HCT116 (cell line): ENCODE data around the gene ASAP2. TPM values are rescaled to one million over a fixed set of nuclear protein-coding genes. Genes with fewer than 3 reads are reported as not detected.

ENCODE experiments used
- ATAC-seq: fragments of 200-7000 bp; cut with Tn5 transposase; 2 replicates; pipeline ENCODE4 v1.9.1; 2020; ENCODE audit warnings: mild to moderate bottlenecking, moderate library complexity
- BruUV-seq: library from RNA; stranded (reverse); fragments of 400-500 nt; replicated peaks from 2 replicates; lab custom pipeline; 2021; lab: Mats Ljungman, UMichigan
- CTCF ChIA-PET: fragments of 300-600 bp; sonication (Branson Sonifier 250); formaldehyde crosslinking; loops from one replicate; lab custom pipeline; 2021; ENCODE audit warnings: antibody characterized with exemption; lab: Charles Lee
- POLR2A ChIA-PET: fragments of 300-600, 350-600 bp; sonication (Branson Sonifier 250); formaldehyde crosslinking; loops from one replicate; lab custom pipeline; 2021; ENCODE audit warnings: antibody characterized with exemption; lab: Charles Lee
- RAD21 ChIA-PET, 2 experiments: fragments of 300-600 bp; sonication (Branson Sonifier 250); formaldehyde crosslinking; loops; one replicate each; lab custom pipeline; 2023; ENCODE audit warnings: low total read pairs in 2 of 2; ENCODE audit not compliant: uncharacterized antibody in 2 of 2, unreplicated experiment in 2 of 2, low non-redundant PET in 1 of 2; lab: Charles Lee
- DNase-seq: peaks from one replicate; pipeline ENCODE4 v3.0.0-alpha.2; 2010; ENCODE audit warnings: low read depth, low spot score
- H2AFZ ChIP-seq: fragments of 200-600 bp; shearing (Covaris generic), sonication (generic); 2 replicates; pipeline ENCODE4 v1.6.1; 2017; ENCODE audit warnings: low read depth, mixed run types, mixed read lengths, antibody characterized with exemption, low read length; ENCODE audit not compliant: poor library complexity, severe bottlenecking
- H3K27ac ChIP-seq: 2 replicates; pipeline ENCODE4 v1.5.1; 2012; ENCODE audit warnings: low read depth, low read length
- H3K27me3 ChIP-seq: fragments of 200-600 bp; sonication (generic); 2 replicates; pipeline ENCODE4 v1.6.1; 2016; ENCODE audit warnings: mixed run types, low read length, mixed read lengths; ENCODE audit not compliant: insufficient read depth
- H3K36me3 ChIP-seq, 2 experiments: fragments of 200-500 bp in 1 of 2; fragments of 200-600 bp in 1 of 2; sonication (Bioruptor generic) in 1 of 2; sonication (generic) in 1 of 2; 2 replicates each; pipeline versions ENCODE4 v1.5.1 to v1.6.1; 2014 to 2016; ENCODE audit warnings: low read length in 2 of 2, inconsistent platforms in 1 of 2, mixed read lengths in 1 of 2, mixed run types in 1 of 2; ENCODE audit not compliant: insufficient read depth in 2 of 2, control insufficient read depth in 1 of 2
- H3K4me1 ChIP-seq, 2 experiments: fragments of 200-600 bp in 1 of 2; sonication (generic) in 1 of 2; 2 replicates each; pipeline versions ENCODE4 v1.5.1 to v1.6.1; 2012 to 2017; ENCODE audit warnings: low read length in 2 of 2, inconsistent platforms in 1 of 2, mild to moderate bottlenecking in 1 of 2, mixed read lengths in 1 of 2, mixed run types in 1 of 2, moderate library complexity in 1 of 2; ENCODE audit not compliant: insufficient read depth in 2 of 2, control insufficient read depth in 1 of 2
- H3K4me2 ChIP-seq: fragments of 200-600 bp; sonication (generic); 2 replicates; pipeline ENCODE4 v1.6.1; 2017; ENCODE audit warnings: mixed run types, low read length, mixed read lengths
- H3K4me3 ChIP-seq, 2 experiments: fragments of 200-600 bp in 1 of 2; sonication (generic) in 1 of 2; replicated peaks in 1 of 2; 2 replicates each; pipeline ENCODE4 v1.5.1; 2011 to 2016; ENCODE audit warnings: low read length in 2 of 2, control low read depth in 1 of 2, low read depth in 1 of 2, mild to moderate bottlenecking in 1 of 2, mixed read lengths in 1 of 2, mixed run types in 1 of 2
- H3K79me2 ChIP-seq: fragments of 200-600 bp; sonication (generic); 2 replicates; pipeline ENCODE4 v1.6.1; 2017; ENCODE audit warnings: mild to moderate bottlenecking, mixed run types, low read length, moderate library complexity, mixed read lengths; ENCODE audit not compliant: insufficient read depth
- H3K9ac ChIP-seq: fragments of 200-600 bp; sonication (generic); 2 replicates; pipeline ENCODE4 v1.6.1; 2016; ENCODE audit warnings: low read length, mixed read lengths
- H3K9me2 ChIP-seq: fragments of 200-600 bp; sonication (generic), shearing (Covaris generic); 2 replicates; pipeline ENCODE4 v1.6.1; 2017; ENCODE audit warnings: mixed run types, mild to moderate bottlenecking, moderate library complexity; ENCODE audit not compliant: insufficient read depth
- H3K9me3 ChIP-seq, 2 experiments: fragments of 200-500 bp in 1 of 2; fragments of 200-600 bp in 1 of 2; sonication (Bioruptor generic) in 1 of 2; sonication (generic) in 1 of 2; 2 replicates each; pipeline ENCODE4 v1.6.1; 2014 to 2017; ENCODE audit warnings: low read length in 2 of 2, mixed read lengths in 2 of 2, inconsistent platforms in 1 of 2, low read depth in 1 of 2, mild to moderate bottlenecking in 1 of 2, mixed run types in 1 of 2, moderate library complexity in 1 of 2; ENCODE audit not compliant: control insufficient read depth in 1 of 2, insufficient read depth in 1 of 2
- H4K20me1 ChIP-seq: fragments of 200-600 bp; sonication (generic), shearing (Covaris generic); 2 replicates; pipeline ENCODE4 v1.6.1; 2017; ENCODE audit warnings: mixed run types, mild to moderate bottlenecking, moderate library complexity; ENCODE audit not compliant: insufficient read depth
- CBX3 ChIP-seq: IDR thresholded peaks from 2 replicates; pipeline ENCODE4 v1.6.1; 2012; ENCODE audit warnings: low read depth
- ELF1 ChIP-seq: IDR thresholded peaks from 2 replicates; pipeline ENCODE4 v1.6.1; 2012; ENCODE audit warnings: low read depth, borderline replicate concordance
- EZH2 ChIP-seq: fragments of 200-600 bp; sonication (generic); IDR thresholded peaks from 2 replicates; pipeline ENCODE4 v1.6.1; 2017; ENCODE audit warnings: antibody characterized with exemption, mixed run types
- FOSL1 ChIP-seq: IDR thresholded peaks from 2 replicates; pipeline ENCODE4 v1.6.1; 2012; ENCODE audit warnings: low read depth
- POLR2A ChIP-seq: IDR thresholded peaks from 2 replicates; pipeline ENCODE4 v1.7.0; 2011; ENCODE audit warnings: borderline replicate concordance; ENCODE audit not compliant: insufficient read depth, insufficient read length; ENCODE audit errors: extremely low read depth
- POLR2AphosphoS5 ChIP-seq: IDR thresholded peaks from 2 replicates; pipeline ENCODE4 v1.6.1; 2011; ENCODE audit warnings: mild to moderate bottlenecking, low read depth, low read length, moderate library complexity
- RAD21 ChIP-seq: IDR thresholded peaks from 2 replicates; pipeline ENCODE4 v1.6.1; 2012; ENCODE audit warnings: low read depth, mild to moderate bottlenecking
- REST ChIP-seq: IDR thresholded peaks from 2 replicates; pipeline ENCODE4 v1.6.1; 2012; ENCODE audit warnings: low read depth
- SIN3A ChIP-seq: IDR thresholded peaks from 2 replicates; pipeline ENCODE4 v1.6.1; 2012; ENCODE audit warnings: low read depth
- SRF ChIP-seq: IDR thresholded peaks from 2 replicates; pipeline ENCODE4 v1.6.1; 2012; ENCODE audit warnings: low read depth
- TCF7L2 ChIP-seq: IDR thresholded peaks from 2 replicates; pipeline ENCODE4 v1.7.0; 2011; ENCODE audit warnings: borderline replicate concordance, inconsistent platforms; ENCODE audit not compliant: insufficient read depth, insufficient read length; ENCODE audit errors: extremely low read depth
- YY1 ChIP-seq: IDR thresholded peaks from 2 replicates; pipeline ENCODE4 v1.6.1; 2011; ENCODE audit warnings: low read length, low read depth, moderate library complexity, mild to moderate bottlenecking; ENCODE audit not compliant: insufficient replicate concordance; ENCODE audit errors: extremely low read depth
- ZFX ChIP-seq: fragments of 450-650 bp; IDR thresholded peaks from 2 replicates; pipeline ENCODE4 v1.6.1; 2017
- ZNF274 ChIP-seq: fragments of 200-500 bp; sonication (Bioruptor generic); IDR thresholded peaks from 2 replicates; pipeline ENCODE4 v1.6.1; 2014; ENCODE audit warnings: mild to moderate bottlenecking, low read depth, low read length, inconsistent platforms
- intact Hi-C: fragments of 100-400 bp; cut with micrococcal nuclease; formaldehyde crosslinking; loops from 2 replicates; pipeline ENCODE4 v1.10.0; 2022
- total RNA-seq: library from RNA; stranded (reverse); gene quantifications from one replicate; pipeline ENCODE4 v1.2.1, GENCODE V29; 2021; ENCODE audit not compliant: unreplicated experiment
- TF ChIP-seq, protein P1 (sequence below): IDR thresholded peaks from 2 replicates; pipeline ENCODE4 v1.6.1; 2012

Gene ASAP2
- total RNA-seq, 1 experiment from 2014 or later, result 16.5 TPM

DNA sequence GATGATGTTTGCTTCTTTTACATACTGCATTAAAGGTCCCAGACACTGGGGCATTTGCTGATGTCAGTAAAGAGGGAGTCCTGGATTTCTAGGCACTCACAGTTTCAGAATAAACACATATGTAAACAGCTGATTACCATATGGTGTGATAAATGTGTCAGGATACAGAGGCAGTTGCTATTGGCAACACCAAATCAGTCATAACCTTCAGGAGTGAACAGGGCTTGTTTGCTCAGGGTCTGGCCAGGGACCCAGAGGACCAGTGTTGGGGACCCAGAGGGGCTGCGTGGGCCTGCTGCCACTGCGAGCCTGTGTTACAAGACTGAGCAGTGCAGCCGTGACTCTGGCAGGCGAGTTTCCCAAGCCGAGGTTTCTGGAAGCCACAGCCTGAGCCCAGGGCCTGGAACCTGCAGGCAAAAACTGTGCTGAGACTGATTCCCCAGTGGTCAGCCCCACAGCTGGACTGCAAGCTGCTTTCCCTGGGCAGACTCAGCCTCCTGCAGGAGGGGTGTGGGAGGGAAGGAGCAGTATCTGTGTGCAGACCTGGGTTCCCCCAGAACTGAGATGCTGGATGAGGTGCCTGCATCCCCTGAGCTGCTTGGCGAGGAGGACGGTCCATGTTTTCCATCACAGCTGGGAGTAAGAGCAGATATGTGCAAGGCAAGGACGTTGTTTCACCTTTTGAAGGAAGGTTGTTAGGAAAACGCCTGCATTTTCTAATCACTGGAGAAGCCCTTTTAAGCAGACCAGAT lies 23.6 kb downstream of the ASAP2 start:
- peaks cover 4% of the 10 kb centered on the region; the same call in 1 of the 2 replicates for H4K20me1 ChIP-seq
- H3K4me2 ChIP-seq, result no peak overlapping the region
- H3K79me2 ChIP-seq, result peaks cover 9% of the 10 kb centered on the region
- no peaks in the 10 kb centered on the region for H3K9me3 ChIP-seq
- ChIA-PET CTCF (interaction anchor here (0.6 kb wide), 1 partner anchor 156 kb away, joined by 3 read pairs; no protein-coding TSS in a partner anchor), RAD21 (interaction anchor here in 1 of 2 experiments (0.6 kb wide), 1 partner anchor 44 kb away, joined by 3 read pairs; no protein-coding TSS in a partner anchor), POLR2A (no interaction called here)
- ATAC-seq, result no peak
- H3K9me2 ChIP-seq, result no peaks in the 10 kb centered on the region
- intact Hi-C loops, result no loop called here
- no peak overlapping the region for H3K4me3 ChIP-seq
- BruUV-seq, result no TSS peak
- H3K27me3 ChIP-seq, result peaks cover 15% of the 10 kb centered on the region; the same call in 1 of the 2 replicates
- H3K36me3 ChIP-seq, result no peaks in the 10 kb centered on the region
- H3K27ac ChIP-seq, result no peak overlapping the region
- H3K4me1 ChIP-seq, result peaks cover 46% of the 10 kb centered on the region in 2 experiments
- H3K9ac ChIP-seq, result no peak overlapping the region
- DNase-seq, result no peak
- no peak for TF ChIP-seq REST
- no peak for TF ChIP-seq SRF
- TF ChIP-seq EZH2, result no peak
- TF ChIP-seq SIN3A, result no peak
- no peak for TF ChIP-seq YY1
- TF ChIP-seq RAD21, result no peak
- no peak for TF ChIP-seq CBX3
- TF ChIP-seq POLR2AphosphoS5, result no peak
- TF ChIP-seq ZNF274, result no peak
- TF ChIP-seq FOSL1, result no peak
- no peak for TF ChIP-seq POLR2A
- TF ChIP-seq ELF1, result no peak
- no peak for TF ChIP-seq TCF7L2
- TF ChIP-seq, protein P1, sequence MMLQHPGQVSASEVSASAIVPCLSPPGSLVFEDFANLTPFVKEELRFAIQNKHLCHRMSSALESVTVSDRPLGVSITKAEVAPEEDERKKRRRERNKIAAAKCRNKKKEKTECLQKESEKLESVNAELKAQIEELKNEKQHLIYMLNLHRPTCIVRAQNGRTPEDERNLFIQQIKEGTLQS, result no peak
- TF ChIP-seq ZFX, result no peak
- no peak overlapping the region for H2AFZ ChIP-seq
